ENCODE results near the gene SRPRB. TPM values are rescaled to one million over a fixed set of nuclear protein-coding genes. Genes with fewer than 3 reads are reported as not detected.

The SRPRB gene
- total RNA-seq, 1 donor from 2014 or later, result 30.2 TPM

DNA sequence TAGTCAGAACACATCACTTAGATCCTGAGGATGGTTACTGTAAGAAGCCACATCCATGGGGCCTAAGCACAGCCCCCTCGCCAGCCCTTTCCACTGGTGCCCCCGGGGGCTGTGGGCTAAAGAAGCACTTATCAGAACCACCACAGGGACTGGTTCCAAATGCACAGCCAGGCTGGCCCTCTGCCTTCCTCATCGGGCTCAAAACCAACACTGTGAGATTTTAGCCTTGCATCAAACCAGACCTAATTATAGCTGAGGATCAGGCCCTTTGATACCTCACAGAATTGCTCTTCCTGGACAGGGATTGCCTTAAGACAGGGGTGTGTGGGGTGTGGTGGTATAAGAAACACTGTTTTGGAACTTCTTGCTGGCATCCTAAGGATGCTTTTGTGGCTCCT, 23.7 kb downstream of the SRPRB start:
- no peak for DNase-seq (ENCODE audit: low spot score)
- no peaks in the 10 kb centered on the region for H3K27me3 ChIP-seq

DNA sequence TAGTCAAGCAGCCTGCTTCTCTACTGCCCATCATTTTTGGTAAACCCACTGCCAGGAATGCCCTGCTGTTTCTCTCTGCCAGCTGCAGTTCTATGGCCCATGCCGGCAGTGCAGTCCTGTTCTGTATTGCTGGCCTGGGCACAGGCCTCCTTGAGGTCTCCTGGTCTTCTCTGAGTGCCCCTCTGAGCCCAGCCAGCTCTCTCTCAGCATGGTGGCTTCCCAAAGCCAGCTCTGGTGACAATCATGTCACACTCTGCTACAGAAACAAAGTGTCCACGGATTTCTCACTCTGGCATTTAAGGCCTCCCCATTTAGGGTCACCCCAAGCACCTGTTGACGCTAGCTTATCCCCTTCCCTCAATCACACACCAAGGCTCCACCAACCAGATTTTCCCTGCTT, 24.5 kb downstream of the SRPRB start:
- Histone ChIP-seq H3K27me3 (no peaks in the 10 kb centered on the region), H4K20me1 (ENCODE audit: low read depth) (no peaks in the 10 kb centered on the region), H3K27ac (no peak overlapping the region), H3K79me2 (ENCODE audit: low read depth) (no peaks in the 10 kb centered on the region), H3F3A (ENCODE audit: low read depth) (no peaks in the 10 kb centered on the region), H2AFZ (replicated peaks) (no peak overlapping the region), H3K9ac (no peak overlapping the region), H3K4me1 (no peaks in the 10 kb centered on the region), H3K9me3 (ENCODE audit: low read depth) (no peaks in the 10 kb centered on the region), H3K4me2 (no peak overlapping the region), H3K4me3 (no peak overlapping the region), H3K36me3 (no peaks in the 10 kb centered on the region)
- no peaks in the 10 kb centered on the region for H3K4me1 Mint-ChIP-seq
- DNase-seq (ENCODE audit: low spot score), result no peak
- H3K9me3 Mint-ChIP-seq, result no peaks in the 10 kb centered on the region
- H3K27ac Mint-ChIP-seq, result no peak overlapping the region
- H3K4me3 Mint-ChIP-seq, result no peak overlapping the region
- no peak for TF ChIP-seq EZH2phosphoT487 (IDR thresholded peaks at IDR 0.05)
- TF ChIP-seq, protein P1, sequence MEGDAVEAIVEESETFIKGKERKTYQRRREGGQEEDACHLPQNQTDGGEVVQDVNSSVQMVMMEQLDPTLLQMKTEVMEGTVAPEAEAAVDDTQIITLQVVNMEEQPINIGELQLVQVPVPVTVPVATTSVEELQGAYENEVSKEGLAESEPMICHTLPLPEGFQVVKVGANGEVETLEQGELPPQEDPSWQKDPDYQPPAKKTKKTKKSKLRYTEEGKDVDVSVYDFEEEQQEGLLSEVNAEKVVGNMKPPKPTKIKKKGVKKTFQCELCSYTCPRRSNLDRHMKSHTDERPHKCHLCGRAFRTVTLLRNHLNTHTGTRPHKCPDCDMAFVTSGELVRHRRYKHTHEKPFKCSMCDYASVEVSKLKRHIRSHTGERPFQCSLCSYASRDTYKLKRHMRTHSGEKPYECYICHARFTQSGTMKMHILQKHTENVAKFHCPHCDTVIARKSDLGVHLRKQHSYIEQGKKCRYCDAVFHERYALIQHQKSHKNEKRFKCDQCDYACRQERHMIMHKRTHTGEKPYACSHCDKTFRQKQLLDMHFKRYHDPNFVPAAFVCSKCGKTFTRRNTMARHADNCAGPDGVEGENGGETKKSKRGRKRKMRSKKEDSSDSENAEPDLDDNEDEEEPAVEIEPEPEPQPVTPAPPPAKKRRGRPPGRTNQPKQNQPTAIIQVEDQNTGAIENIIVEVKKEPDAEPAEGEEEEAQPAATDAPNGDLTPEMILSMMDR (IDR thresholded peaks at IDR 0.05), result no peak
- TF ChIP-seq EZH2 (IDR thresholded peaks at IDR 0.05), result no peak
- H3K27me3 Mint-ChIP-seq (ENCODE audit: insufficient read depth, low read depth), result peaks cover 5% of the 10 kb centered on the region
- H3K36me3 Mint-ChIP-seq, result peaks cover 10% of the 10 kb centered on the region

More for the DNA sequence above, 23.7 kb downstream of the SRPRB start:
- Histone ChIP-seq H3K36me3 (no peaks in the 10 kb centered on the region), H3K4me2 (no peak overlapping the region), H3F3A (ENCODE audit: low read depth) (no peaks in the 10 kb centered on the region), H2AFZ (replicated peaks) (no peak overlapping the region), H3K27ac (no peak overlapping the region), H3K4me1 (no peaks in the 10 kb centered on the region), H3K4me3 (no peak overlapping the region), H3K9ac (no peak overlapping the region), H4K20me1 (ENCODE audit: low read depth) (no peaks in the 10 kb centered on the region), H3K79me2 (ENCODE audit: low read depth) (no peaks in the 10 kb centered on the region), H3K9me3 (ENCODE audit: low read depth) (no peaks in the 10 kb centered on the region)
- Mint-ChIP-seq H3K36me3 (peaks cover 10% of the 10 kb centered on the region), H3K27ac (no peak overlapping the region), H3K4me1 (no peaks in the 10 kb centered on the region), H3K4me3 (no peak overlapping the region), H3K27me3 (ENCODE audit: insufficient read depth, low read depth) (peaks cover 5% of the 10 kb centered on the region), H3K9me3 (no peaks in the 10 kb centered on the region)
- TF ChIP-seq EZH2phosphoT487 (IDR thresholded peaks at IDR 0.05), result no peak
- TF ChIP-seq EZH2 (IDR thresholded peaks at IDR 0.05), result no peak
- TF ChIP-seq, protein P1 (IDR thresholded peaks at IDR 0.05), result no peak

DNA sequence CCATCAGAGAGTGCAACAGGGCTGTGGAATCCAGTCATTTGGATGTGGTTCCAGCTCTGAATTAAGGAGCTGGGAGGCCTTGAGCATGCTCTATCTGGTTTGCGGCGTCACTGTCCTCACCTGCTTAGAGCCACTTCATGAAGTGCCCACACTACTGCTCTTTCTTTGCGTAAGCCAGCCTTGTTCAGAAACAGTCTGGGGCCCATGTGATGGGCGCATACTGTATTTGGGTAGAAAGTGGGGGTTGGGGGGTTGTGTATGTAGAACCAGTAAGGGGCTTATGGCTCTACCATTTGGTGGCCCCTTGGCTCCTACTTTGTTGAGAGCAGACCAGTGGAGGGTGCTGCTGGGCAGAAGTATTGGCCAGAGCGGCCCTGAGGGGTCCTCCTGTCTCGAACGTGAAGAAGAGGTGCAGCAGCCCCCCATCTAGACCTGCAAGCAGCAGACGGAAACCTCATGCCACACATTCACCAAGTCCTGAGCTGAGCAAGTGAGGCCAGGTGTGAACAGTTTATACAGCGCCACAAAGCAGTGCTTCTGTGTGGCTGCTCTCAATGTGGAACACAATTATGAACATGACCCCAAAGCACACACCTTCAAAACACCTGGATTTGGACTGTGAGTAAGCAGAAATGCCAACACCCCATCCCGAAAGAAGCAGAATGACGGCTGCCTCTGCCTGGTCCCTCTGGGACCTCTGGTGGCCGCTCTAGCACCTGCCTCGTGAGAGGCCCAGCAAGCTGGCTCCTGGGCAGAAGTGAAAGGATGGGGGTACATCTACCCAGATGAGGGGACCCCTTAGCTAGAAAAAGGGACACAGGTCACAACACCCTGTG, 26.6 kb downstream of the SRPRB start:
- Histone ChIP-seq H3K79me2 (ENCODE audit: low read depth) (no peaks in the 10 kb centered on the region), H4K20me1 (ENCODE audit: low read depth) (no peaks in the 10 kb centered on the region), H3K4me3 (no peak overlapping the region), H2AFZ (replicated peaks) (no peak overlapping the region), H3K4me2 (no peak overlapping the region), H3K4me1 (no peaks in the 10 kb centered on the region), H3F3A (ENCODE audit: low read depth) (no peaks in the 10 kb centered on the region), H3K9me3 (ENCODE audit: low read depth) (no peaks in the 10 kb centered on the region), H3K9ac (no peak overlapping the region), H3K27me3 (no peaks in the 10 kb centered on the region), H3K36me3 (no peaks in the 10 kb centered on the region), H3K27ac (no peak overlapping the region)
- Mint-ChIP-seq H3K27me3 (ENCODE audit: insufficient read depth, low read depth) (peaks cover 5% of the 10 kb centered on the region), H3K36me3 (peaks cover 2% of the 10 kb centered on the region), H3K9me3 (no peaks in the 10 kb centered on the region), H3K27ac (no peak overlapping the region), H3K4me1 (no peaks in the 10 kb centered on the region), H3K4me3 (no peak overlapping the region)
- TF ChIP-seq, protein P1 (IDR thresholded peaks at IDR 0.05), result no peak
- no peak for TF ChIP-seq EZH2phosphoT487 (IDR thresholded peaks at IDR 0.05)
- no peak for DNase-seq (ENCODE audit: low spot score)

All from neural progenitor cell (in vitro differentiated cells).